HPDE6-E6E7 (cell line): ENCODE data around the gene TLCD5.

ENCODE experiments used
- DNase-seq: peaks from one replicate; pipeline ENCODE4 v3.0.0; 2011; ENCODE audit warnings: missing footprints; ENCODE audit errors: extremely low spot score

The TLCD5 gene

GRCh38 chr11:120308081-120308480 is 17.0 kb upstream of the TLCD5 start:
- DNase-seq = no peak

DNA sequence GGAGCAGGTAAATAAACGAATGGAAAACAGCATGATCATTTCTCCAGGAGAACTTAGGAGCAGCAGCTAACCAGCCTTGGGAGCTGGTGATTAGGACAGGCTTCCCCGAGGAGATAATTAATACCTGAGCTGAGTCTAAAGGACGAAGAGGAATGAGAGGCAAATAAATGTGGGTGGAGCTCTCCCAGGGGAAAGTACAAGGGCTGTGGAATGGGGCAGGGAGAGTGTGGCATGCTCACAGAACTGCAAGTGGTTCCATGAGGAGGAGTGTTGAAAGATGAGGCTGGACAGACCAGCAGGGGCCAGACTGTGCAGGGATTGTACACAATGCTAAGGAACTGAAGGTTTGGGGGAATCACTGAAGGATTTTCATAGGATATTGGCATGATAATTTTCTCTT is 14.2 kb upstream of the TLCD5 start:
- DNase-seq = no peak

DNA sequence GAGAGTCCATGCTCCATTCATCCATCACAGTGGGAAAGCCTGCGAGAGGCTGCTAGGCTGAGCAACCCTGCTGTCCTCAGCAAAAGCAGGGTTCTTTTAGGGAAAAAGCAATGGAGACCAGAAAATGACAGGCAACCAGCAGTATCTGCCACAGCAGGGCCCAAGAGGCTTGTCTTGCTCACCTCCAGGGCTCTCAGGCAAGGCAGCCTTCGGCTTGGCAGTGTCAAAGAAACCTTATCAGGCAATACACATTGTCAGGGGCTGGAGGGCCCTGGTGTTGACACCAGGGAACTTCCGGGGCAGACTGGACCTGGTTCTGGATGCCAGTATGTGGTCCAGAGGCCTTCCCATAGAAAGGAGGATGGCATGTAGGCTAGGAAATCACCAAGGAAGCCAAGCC is 10.2 kb upstream of the TLCD5 start:
- no peak for DNase-seq

GRCh38 chr11:120316880-120317688 is 8.0 kb upstream of the TLCD5 start:
- DNase-seq = peak; percentile 77

DNA sequence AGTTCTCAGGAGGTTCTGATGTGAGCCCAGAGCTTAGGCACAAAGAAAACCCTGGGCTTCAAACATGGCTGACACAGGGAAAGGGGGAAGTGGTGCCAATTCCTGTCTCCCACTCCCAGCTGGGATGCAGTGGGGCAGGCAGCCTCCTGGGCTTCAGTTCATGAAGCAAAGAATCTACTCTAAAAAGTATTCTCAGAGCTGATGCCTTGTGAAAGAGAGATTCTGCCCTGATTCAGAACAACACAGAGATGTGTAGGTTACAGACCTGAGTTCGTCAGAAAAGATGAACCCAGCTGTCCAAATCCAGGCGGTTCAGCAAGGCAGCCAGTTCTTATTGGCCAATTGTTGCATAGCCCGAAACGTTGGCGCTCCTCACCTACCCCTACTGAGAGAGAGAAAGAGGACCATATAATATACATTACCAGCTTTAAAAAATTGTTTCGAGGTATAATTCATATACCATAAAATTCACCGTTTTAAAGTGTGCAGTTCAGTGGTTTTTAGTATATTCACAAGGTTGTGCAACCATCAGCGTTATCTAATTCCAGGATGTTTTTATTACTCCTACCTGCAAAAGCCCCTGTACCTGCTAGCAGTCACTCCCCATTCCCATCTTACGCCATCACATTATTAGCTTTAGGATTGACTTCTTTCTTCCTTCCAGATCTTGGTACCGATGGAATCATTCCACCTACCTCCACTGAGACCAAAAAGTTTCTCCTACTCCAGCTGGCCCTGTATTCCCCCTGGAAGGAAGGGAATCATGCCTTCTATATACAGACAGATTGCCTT is 7.2 kb upstream of the TLCD5 start:
- DNase-seq = no peak

- DNase-seq = no peak
These were observed 6.2 kb upstream of the TLCD5 start for GRCh38 chr11:120318906-120319305.

DNA sequence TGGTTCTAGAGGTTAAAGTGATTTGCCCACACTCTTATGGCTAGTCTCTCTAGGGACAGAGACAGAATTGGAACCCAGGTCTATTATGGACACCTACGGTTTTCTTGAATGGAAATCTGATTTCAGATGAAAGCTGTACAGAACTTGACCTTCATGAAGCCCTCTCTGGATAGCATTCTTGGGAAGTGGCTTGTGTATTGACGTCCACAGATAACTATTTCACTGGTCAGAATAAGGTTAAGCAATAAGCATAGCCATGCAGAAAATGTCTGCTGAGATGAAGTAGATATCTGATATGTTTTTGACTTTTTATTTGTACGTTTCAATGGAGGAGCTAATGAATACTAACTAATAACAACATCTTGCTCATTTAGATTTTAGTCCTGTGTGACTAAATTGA is 1.1 kb downstream of the TLCD5 start:
- DNase-seq = no peak

DNA sequence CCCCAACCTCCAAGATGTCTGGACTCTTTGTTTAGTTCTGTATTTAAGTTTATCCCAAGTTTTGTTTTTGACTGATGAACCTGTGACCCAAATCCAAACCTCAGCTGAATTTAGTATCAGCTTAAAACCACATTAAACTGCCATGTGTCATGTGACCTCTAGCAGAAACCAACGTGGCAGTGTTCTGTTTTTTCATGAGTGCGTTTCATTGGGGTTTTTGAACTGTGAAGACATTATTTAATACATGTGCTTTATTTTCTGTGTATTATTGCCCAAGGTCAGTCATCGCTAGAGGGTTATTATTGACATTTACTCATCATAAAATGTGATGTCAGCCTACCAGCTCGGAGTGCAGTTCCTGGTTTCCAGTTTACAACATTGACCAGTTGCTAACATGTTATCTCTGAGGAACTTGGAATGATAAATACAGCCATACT is 1.8 kb downstream of the TLCD5 start:
- no peak for DNase-seq

- DNase-seq = no peak
These were observed 2.2 kb downstream of the TLCD5 start for GRCh38 chr11:120327311-120327710.

DNA sequence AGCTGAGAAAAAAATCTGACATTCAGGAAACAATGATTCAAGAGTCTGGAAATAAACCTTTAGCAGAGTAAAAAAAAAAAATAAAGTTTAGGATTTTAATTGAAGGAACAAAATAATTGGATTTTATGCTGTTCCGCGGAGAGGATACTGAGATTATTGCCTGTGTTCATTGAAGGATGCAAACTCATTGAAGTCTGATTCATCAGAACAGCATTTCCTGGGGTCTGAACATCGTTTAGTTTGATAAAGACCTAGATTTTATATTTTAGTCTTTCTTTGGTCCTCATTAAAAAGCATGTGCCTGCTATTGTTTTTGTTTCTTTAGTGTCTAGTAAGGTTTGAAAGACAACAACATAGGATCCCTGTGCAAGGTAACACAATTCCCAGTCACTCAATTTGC is 4.5 kb downstream of the TLCD5 start:
- no peak for DNase-seq

- no peak for DNase-seq
These were observed 4.9 kb downstream of the TLCD5 start for GRCh38 chr11:120330045-120330444.

GRCh38 chr11:120331301-120331996 is 6.3 kb downstream of the TLCD5 start:
- no peak for DNase-seq

DNA sequence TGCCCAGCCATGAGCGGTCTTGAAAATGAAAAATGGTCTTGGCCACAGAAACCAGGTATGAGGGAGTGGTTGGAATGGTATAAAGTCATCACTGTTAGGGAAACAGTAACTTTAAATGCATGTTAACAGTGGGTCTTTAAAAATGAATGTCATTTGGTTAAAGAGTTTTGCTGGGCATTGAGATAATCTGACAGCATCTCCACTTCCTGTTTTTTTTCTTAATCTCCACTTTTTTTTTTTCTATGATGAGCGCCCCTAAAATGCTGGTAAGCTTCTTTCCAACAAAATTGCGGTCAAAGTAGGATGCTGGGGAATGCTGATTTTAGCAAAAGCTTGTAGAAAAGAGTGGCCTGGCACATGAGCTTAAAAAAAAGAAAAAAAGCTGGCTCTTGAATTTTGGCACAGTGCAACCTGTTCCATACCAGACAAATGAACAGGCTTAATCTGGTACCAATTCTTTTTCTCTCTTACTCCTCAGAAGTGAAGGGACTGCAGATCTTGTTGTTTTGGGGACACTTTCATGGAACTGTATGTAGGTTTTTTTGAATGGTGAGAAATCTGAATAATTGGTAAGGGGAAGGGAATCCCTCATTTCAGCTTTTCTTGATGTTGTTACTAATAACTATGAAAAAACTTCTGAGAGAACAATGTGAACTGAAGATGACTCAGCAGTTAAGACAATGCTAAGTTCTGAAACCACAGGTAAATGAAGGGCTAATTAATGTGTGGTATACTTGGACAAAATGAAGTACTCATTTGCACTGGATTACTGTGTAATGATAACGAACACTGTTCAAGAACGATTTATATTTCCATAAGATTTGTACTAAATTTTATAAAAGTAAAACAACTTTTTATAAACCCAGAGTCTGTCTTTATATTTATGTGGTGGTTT is 8.0 kb downstream of the TLCD5 start:
- no peak for DNase-seq

DNA sequence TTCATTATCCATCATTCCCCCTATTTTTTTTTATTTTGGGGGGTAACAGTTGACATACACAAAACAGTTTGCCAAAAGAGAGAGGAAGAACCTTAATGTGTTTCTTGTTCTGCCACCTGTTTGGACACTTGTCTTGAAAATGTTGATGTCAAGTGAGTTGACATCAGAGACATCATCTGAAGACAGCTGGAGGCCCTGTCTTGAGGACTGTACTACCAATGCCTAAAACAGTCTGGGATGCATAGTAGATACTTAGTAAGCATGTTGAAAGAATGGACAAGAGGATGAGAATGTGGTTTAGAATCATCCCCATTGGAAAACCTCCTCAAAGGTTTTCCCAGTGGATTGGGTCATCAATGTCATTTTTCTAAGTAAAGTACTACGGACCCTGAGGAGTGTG is 8.7 kb downstream of the TLCD5 start:
- DNase-seq = no peak

DNA sequence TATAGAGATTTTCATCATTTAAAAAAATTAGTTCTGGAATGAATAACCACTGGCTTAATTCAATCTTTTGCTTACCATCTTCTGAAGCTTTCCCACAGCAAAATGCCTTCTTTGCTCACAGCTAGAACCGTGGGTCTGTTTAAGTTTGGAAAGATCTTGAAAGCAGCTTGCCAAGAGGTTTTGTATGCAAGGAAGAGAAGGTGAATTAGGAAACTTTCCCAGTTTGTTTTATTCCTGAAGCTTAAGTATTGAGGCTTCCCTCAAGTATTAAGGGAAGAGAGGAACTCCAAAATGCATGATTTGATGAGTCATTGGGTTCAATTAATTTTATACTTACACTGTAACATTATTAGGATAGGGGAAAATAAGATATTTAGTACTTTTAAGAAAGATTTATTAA is 9.2 kb downstream of the TLCD5 start:
- no peak for DNase-seq

- no peak for DNase-seq
These were observed 9.9 kb downstream of the TLCD5 start for GRCh38 chr11:120334894-120335462.

DNA sequence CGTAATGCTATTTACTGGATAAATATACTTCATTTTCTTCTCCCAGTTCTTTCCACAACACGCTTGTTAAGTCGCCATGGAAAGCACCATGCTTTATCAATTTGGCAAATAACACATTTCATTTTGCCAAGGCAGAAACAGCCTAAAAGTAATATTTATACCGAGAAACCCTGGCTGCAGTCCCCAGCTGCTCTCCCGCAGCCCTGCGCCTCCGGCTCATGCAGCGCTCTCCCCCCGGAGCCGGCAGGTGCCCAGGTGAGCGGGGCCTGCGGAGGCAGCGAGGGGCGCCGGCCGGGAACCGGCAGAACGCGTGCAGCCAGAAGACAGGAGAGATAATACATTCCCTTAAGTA is 10.4 kb downstream of the TLCD5 start:
- no peak for DNase-seq

DNA sequence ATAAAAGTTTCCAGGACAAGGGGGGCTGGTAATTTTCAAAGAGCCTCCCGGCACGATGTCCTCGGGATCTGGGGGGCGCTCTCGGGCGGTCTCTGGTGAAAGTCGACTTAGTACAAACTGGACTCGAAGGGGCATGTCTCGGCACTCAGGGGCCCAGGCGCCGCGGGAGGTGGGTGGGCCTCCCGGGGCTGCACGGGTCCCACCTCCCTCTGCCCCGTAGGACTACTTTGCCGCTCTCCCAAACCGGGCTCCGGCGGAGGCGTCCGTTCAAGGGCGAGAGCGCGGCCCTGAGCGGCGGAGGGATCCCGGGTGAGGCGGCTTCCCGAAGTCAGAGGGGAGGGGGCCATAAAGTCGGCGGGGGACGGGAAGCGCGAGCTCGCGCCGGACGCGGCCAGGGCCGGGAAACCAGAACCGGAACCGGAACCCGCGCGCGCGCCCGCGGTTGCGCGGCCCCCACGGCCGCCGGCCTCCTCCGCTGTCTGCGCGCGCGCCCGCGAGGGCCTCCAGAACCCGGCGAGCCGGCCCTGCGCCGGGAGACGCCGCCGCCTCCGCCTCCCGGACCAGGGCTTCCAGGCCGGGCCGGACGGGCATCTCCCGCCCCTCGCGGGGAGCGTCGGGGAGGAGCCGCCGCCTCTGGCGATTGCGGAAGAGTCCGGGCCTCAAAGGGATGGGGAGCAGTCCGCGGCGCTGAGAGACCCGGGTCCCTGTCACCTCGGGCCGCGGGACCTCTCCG is 11.0 kb downstream of the TLCD5 start, which contains the start of gene ARHGEF12:
Gene ARHGEF12 (plus strand): TSS at position 506 of the 733 bp plus-strand sequence. CDS start 831 bp downstream, outside the sequence.
- DNase-seq = peak; percentile 79

GRCh38 chr11:120336641-120337354 is 11.7 kb downstream of the TLCD5 start:
- DNase-seq = no peak
